A549 (cell line): ENCODE data around the gene VWF. TPM values are rescaled to one million over a fixed set of nuclear protein-coding genes. Genes with fewer than 3 reads are reported as not detected.

Experiments used
- ATAC-seq, 2 experiments: fragments of 200-7000 bp in 1 of 2; fragments of >200 bp in 1 of 2; cut with Nextera tagmentation in 1 of 2; cut with Tn5 transposase in 1 of 2; 3 replicates each; pipeline versions ENCODE4 v1.8.0 to v1.9.1; 2018 to 2020; ENCODE audit warnings: mild to moderate bottlenecking in 1 of 2, moderate library complexity in 1 of 2
- CTCF ChIA-PET: fragments of 300-600 bp; sonication (Branson Sonifier 250); formaldehyde crosslinking; extraction: SDS; loops from one replicate; lab custom pipeline; 2021; ENCODE audit warnings: antibody characterized with exemption, inconsistent platforms; lab: Yijun Ruan, JAX
- POLR2A ChIA-PET: fragments of 350-600 bp; formaldehyde crosslinking; extraction: SDS; loops from one replicate; lab custom pipeline; 2021; ENCODE audit warnings: antibody characterized with exemption, inconsistent platforms; lab: Yijun Ruan, JAX
- DNase-seq, 2 experiments: peaks; one replicate each; pipeline versions ENCODE4 v3.0.0 to v3.0.0-alpha.2; 2011 to 2016; ENCODE audit warnings: low read depth in 1 of 2, low spot score in 1 of 2
- FAIRE-seq: peaks from 2 replicates; lab custom pipeline; 2011; peaks lifted over from hg19 to GRCh38; lab: Jason Lieb, UNC
- H3K27ac ChIP-seq, 2 experiments: fragments of >200 bp; sonication (Bioruptor Twin); formaldehyde crosslinking; 3 replicates each; pipeline ENCODE4 v1.5.1; 2016 to 2017
- H3K4me1 ChIP-seq: fragments of >200 bp; sonication (Bioruptor Twin); formaldehyde crosslinking; 3 replicates; pipeline ENCODE4 v1.6.1; 2016
- H3K4me2 ChIP-seq: fragments of >200 bp; sonication (Bioruptor Twin); formaldehyde crosslinking; 3 replicates; pipeline ENCODE4 v1.6.1; 2016
- H3K4me3 ChIP-seq: fragments of >200 bp; sonication (Bioruptor Twin); formaldehyde crosslinking; 3 replicates; pipeline ENCODE4 v1.5.1; 2016
- H3K9me3 ChIP-seq: fragments of >200 bp; sonication (Bioruptor Twin); formaldehyde crosslinking; 3 replicates; pipeline ENCODE4 v1.6.1; 2016
- CBX2 ChIP-seq: fragments of 200-600 bp; sonication (generic); IDR thresholded peaks from 2 replicates; pipeline ENCODE4 v1.6.1; 2016; ENCODE audit warnings: low read depth, mild to moderate bottlenecking, borderline replicate concordance
- EHF ChIP-seq: fragments of 250-450 bp; sonication (Bioruptor Pico); IDR thresholded peaks from 2 replicates; pipeline ENCODE4 v1.5.0; 2020; ENCODE audit warnings: mild to moderate bottlenecking
- FOSL2 ChIP-seq, 2 experiments: fragments of 450-650 bp in 1 of 2; fragments of >200 bp in 1 of 2; sonication (Bioruptor Twin) in 1 of 2; formaldehyde crosslinking; IDR thresholded peaks; 2 replicates each; pipeline versions ENCODE4 v1.5.0 to v1.6.1; 2016 to 2020; ENCODE audit warnings: mild to moderate bottlenecking in 1 of 2, moderate library complexity in 1 of 2
- FOXS1 ChIP-seq: fragments of 250-450 bp; sonication (Bioruptor Pico); IDR thresholded peaks from 2 replicates; pipeline ENCODE4 v1.5.0; 2020; ENCODE audit warnings: mild to moderate bottlenecking, moderate library complexity
- GATA3 ChIP-seq: IDR thresholded peaks from 2 replicates; pipeline ENCODE4 v1.6.1; 2012; ENCODE audit warnings: borderline replicate concordance
- JUN ChIP-seq, 2 experiments: fragments of >200 bp; sonication (Bioruptor Twin); formaldehyde crosslinking; IDR thresholded peaks; 2 replicates in 1 of 2; 3 replicates in 1 of 2; pipeline ENCODE4 v1.6.1; 2016 to 2017
- KDM5A ChIP-seq: fragments of 200-600 bp; sonication (generic); IDR thresholded peaks from 2 replicates; pipeline ENCODE4 v1.6.1; 2016; ENCODE audit warnings: antibody characterized with exemption, mild to moderate bottlenecking
- MAZ ChIP-seq: fragments of 150-350 bp; IDR thresholded peaks from 2 replicates; pipeline ENCODE4 v1.6.1; 2014; ENCODE audit warnings: antibody characterized with exemption, low read depth, low read length, borderline replicate concordance
- NPAS2 ChIP-seq: fragments of 250-450 bp; sonication (Bioruptor Pico); IDR thresholded peaks from 2 replicates; pipeline ENCODE4 v1.8.0; 2022; ENCODE audit warnings: mild to moderate bottlenecking, moderate library complexity, borderline replicate concordance
- POLR2A ChIP-seq: IDR thresholded peaks from 2 replicates; pipeline ENCODE4 v1.6.1; 2012; ENCODE audit warnings: mild to moderate bottlenecking, low read length
- RARB ChIP-seq: fragments of 250-450 bp; sonication (Bioruptor Pico); IDR thresholded peaks from 2 replicates; pipeline ENCODE4 v1.8.0; 2021; ENCODE audit warnings: mild to moderate bottlenecking, moderate library complexity
- SMC3 ChIP-seq: fragments of >200 bp; sonication (Bioruptor Twin); formaldehyde crosslinking; IDR thresholded peaks from 3 replicates; pipeline ENCODE4 v1.6.1; 2018; ENCODE audit warnings: inconsistent platforms
- TFCP2L1 ChIP-seq: fragments of 250-450 bp; sonication (Bioruptor Pico); IDR thresholded peaks from 2 replicates; pipeline ENCODE4 v1.5.0; 2021; ENCODE audit warnings: mild to moderate bottlenecking
- ZFP36 ChIP-seq: fragments of 450-650 bp; IDR thresholded peaks from 2 replicates; pipeline ENCODE4 v1.6.1; 2014; ENCODE audit warnings: borderline replicate concordance; ENCODE audit not compliant: partially characterized antibody
- ZNF302 ChIP-seq: fragments of 250-450 bp; sonication (Bioruptor Pico); IDR thresholded peaks from 2 replicates; pipeline ENCODE4 v1.9.0; 2021; ENCODE audit warnings: inconsistent platforms, mild to moderate bottlenecking, moderate library complexity
- ZSCAN20 ChIP-seq: fragments of 250-450 bp; sonication (Bioruptor Pico); IDR thresholded peaks from 2 replicates; pipeline ENCODE4 v1.8.0; 2022; ENCODE audit warnings: mild to moderate bottlenecking, moderate library complexity
- WGBS: methylation state at CpG from one replicate; pipeline ENCODE4 v1.1.6; 2017; ENCODE audit errors: missing lambda C conversion rate; 5-methylcytosine and 5-hydroxymethylcytosine counted together
- polyA plus RNA-seq, 4 experiments: library from polyadenylated mRNA; depleted of rRNA in 3 of 4; stranded (reverse); fragments of >200 nt; fragmentation: RNase III in 1 of 4; extraction: RNeasy Plus Mini Kit Qiagen cat#74134 plus additional on column Dnase treatment in 1 of 4; gene quantifications; 2 replicates in 3 of 4; 3 replicates in 1 of 4; pipeline ENCODE4 v1.2.3, GENCODE V29; 2011 to 2017
- TF ChIP-seq, protein P1 (sequence below): fragments of 150-350 bp; IDR thresholded peaks from 2 replicates; pipeline ENCODE4 v1.6.1; 2014; ENCODE audit warnings: low read depth, mild to moderate bottlenecking, low read length
- TF ChIP-seq, protein P2 (sequence below): fragments of 450-650 bp; IDR thresholded peaks from 2 replicates; pipeline ENCODE4 v1.6.1; 2014; ENCODE audit warnings: antibody characterized with exemption
- TF ChIP-seq, protein P3 (sequence below): fragments of 250-450 bp; sonication (Bioruptor Pico); IDR thresholded peaks from 2 replicates; pipeline ENCODE4 v1.5.0; 2020; ENCODE audit warnings: low read depth, mild to moderate bottlenecking, moderate library complexity
- TF ChIP-seq, protein P4 (sequence below): fragments of 200-600 bp; sonication (generic); IDR thresholded peaks from 2 replicates; pipeline ENCODE4 v1.6.1; 2016; ENCODE audit warnings: antibody characterized with exemption, mild to moderate bottlenecking, moderate library complexity

The VWF gene
- polyA plus RNA-seq, 2 of the 4 experiments (the other 2 are of a cell fraction) = 0.01 TPM; not detected in 1

DNA sequence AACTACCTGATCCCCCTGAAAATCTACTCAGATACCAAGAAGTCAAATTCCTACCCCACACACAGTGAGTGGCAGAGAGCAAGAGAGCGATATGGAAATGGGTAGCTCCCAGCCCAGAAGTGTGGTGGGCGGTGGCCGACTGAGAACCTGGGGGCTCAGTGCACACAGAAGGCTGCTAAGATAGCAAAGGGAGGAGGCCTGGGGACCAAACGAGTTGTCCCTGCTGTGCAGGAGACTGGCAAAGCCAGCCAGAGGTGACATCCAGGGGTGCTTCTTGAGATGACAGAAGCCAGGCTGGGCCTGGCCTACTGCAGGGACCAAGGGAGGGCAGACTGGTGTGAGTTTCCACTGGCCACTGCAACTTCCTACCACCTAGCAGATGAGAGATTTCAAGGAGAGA, 52.9 kb downstream of the VWF start:
- H3K27ac ChIP-seq = no peak overlapping the region
- ATAC-seq = no peak
- H3K4me1 ChIP-seq = 0 out of 3 replicates have a peak, but pooled peaks cover 4% of the 10 kb centered on the region
- H3K4me2 ChIP-seq = no peak overlapping the region
- ChIA-PET POLR2A (no interaction called here), CTCF (interaction anchor here (1.3 to 11.6 kb wide), 7 partner anchors 8 to 214 kb away, joined by 3 to 144 read pairs (median 11); no protein-coding TSS in a partner anchor)
- WGBS = 84% methylated on average over 4 of the region's 4 CpGs
- FAIRE-seq = no peak
- no peak overlapping the region for H3K4me3 ChIP-seq
- no peak for DNase-seq
- TF ChIP-seq, protein P1, sequence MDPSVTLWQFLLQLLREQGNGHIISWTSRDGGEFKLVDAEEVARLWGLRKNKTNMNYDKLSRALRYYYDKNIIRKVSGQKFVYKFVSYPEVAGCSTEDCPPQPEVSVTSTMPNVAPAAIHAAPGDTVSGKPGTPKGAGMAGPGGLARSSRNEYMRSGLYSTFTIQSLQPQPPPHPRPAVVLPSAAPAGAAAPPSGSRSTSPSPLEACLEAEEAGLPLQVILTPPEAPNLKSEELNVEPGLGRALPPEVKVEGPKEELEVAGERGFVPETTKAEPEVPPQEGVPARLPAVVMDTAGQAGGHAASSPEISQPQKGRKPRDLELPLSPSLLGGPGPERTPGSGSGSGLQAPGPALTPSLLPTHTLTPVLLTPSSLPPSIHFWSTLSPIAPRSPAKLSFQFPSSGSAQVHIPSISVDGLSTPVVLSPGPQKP = no peak
- TF ChIP-seq, protein P2, sequence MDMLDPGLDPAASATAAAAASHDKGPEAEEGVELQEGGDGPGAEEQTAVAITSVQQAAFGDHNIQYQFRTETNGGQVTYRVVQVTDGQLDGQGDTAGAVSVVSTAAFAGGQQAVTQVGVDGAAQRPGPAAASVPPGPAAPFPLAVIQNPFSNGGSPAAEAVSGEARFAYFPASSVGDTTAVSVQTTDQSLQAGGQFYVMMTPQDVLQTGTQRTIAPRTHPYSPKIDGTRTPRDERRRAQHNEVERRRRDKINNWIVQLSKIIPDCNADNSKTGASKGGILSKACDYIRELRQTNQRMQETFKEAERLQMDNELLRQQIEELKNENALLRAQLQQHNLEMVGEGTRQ = no peak
- TF ChIP-seq EHF (CRISPR knock-in tag) (no peak), FOSL2 (IDR thresholded peaks at IDR 0.05) (no peak), FOSL2 (CRISPR knock-in tag; IDR thresholded peaks at IDR 0.05) (no peak), ZFP36 (no peak), TFCP2L1 (CRISPR knock-in tag) (no peak)
- TF ChIP-seq, protein P3, sequence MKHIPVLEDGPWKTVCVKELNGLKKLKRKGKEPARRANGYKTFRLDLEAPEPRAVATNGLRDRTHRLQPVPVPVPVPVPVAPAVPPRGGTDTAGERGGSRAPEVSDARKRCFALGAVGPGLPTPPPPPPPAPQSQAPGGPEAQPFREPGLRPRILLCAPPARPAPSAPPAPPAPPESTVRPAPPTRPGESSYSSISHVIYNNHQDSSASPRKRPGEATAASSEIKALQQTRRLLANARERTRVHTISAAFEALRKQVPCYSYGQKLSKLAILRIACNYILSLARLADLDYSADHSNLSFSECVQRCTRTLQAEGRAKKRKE (CRISPR knock-in tag) = no peak
- no peaks in the 10 kb centered on the region for H3K9me3 ChIP-seq

DNA sequence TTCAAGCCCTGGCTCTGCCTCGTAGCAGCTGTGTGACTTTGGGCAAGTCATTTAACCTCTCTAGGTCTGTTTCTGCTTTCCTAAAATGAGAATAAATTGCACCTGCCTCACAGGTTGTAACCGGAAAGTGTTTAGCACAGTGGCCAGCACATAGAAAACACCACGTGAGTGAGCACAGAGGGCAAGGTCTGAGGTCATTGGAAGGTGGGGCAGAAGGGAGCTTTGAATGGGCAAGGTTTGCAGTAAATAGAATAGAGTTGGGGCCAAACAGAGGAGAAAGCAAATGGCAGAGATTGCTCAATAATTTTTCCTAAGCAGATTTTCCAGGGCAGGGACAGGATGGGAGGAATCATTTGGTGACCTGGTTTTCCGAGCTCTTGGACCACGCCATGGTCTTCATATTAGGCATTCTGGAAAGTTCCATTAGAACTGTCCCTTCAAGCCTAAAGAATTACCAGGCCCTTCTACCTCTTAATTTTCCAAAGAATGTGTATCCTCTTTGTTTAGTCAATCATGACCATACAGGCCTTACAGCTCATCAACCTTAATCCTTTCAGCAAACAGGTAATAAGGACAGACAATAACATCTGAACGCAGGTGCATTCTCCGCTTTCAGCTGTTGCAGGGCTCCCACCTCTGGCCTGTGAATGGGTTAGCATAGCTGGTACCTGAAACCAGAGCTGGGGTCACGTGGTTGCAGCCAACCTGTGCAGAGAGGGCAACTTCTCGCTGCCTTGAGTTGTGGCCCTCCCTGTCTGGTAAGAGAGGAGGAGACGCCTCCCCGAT, 53.8 kb downstream of the VWF start:
- no peak overlapping the region for H3K4me2 ChIP-seq
- DNase-seq = no peak
- TF ChIP-seq GATA3 (no peak), ZNF302 (CRISPR knock-in tag) (no peak), FOXS1 (CRISPR knock-in tag) (no peak), CBX2 (no peak), KDM5A (no peak), MAZ (no peak), ZSCAN20 (CRISPR knock-in tag) (no peak), JUN (IDR thresholded peaks at IDR 0.05) (no peak), NPAS2 (no peak), ZFP36 (no peak), RARB (CRISPR knock-in tag) (no peak), POLR2A (no peak), SMC3 (no peak)
- TF ChIP-seq, protein P4, sequence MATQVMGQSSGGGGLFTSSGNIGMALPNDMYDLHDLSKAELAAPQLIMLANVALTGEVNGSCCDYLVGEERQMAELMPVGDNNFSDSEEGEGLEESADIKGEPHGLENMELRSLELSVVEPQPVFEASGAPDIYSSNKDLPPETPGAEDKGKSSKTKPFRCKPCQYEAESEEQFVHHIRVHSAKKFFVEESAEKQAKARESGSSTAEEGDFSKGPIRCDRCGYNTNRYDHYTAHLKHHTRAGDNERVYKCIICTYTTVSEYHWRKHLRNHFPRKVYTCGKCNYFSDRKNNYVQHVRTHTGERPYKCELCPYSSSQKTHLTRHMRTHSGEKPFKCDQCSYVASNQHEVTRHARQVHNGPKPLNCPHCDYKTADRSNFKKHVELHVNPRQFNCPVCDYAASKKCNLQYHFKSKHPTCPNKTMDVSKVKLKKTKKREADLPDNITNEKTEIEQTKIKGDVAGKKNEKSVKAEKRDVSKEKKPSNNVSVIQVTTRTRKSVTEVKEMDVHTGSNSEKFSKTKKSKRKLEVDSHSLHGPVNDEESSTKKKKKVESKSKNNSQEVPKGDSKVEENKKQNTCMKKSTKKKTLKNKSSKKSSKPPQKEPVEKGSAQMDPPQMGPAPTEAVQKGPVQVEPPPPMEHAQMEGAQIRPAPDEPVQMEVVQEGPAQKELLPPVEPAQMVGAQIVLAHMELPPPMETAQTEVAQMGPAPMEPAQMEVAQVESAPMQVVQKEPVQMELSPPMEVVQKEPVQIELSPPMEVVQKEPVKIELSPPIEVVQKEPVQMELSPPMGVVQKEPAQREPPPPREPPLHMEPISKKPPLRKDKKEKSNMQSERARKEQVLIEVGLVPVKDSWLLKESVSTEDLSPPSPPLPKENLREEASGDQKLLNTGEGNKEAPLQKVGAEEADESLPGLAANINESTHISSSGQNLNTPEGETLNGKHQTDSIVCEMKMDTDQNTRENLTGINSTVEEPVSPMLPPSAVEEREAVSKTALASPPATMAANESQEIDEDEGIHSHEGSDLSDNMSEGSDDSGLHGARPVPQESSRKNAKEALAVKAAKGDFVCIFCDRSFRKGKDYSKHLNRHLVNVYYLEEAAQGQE = no peak
- TF ChIP-seq, protein P2 = no peak
- no peak overlapping the region for H3K27ac ChIP-seq
- 89% methylated on average over 11 of the region's 11 CpGs for WGBS
- no peak for FAIRE-seq
- no peak overlapping the region for H3K4me3 ChIP-seq
- H3K4me1 ChIP-seq = 0 out of 3 replicates have a peak, but pooled peaks cover 4% of the 10 kb centered on the region
- POLR2A ChIA-PET = no interaction called here
- ATAC-seq = no peak
- no peaks in the 10 kb centered on the region for H3K9me3 ChIP-seq
- CTCF ChIA-PET = interaction anchor here (0.7 to 11.6 kb wide), 11 partner anchors 9 to 215 kb away, joined by 3 to 144 read pairs (median 7); no protein-coding TSS in a partner anchor
